HTR-8/SVneo (cell line): ENCODE measurements around the gene GLCE.
"Not testable (repeated sequence)": the region's sequence is repeated elsewhere in the genome, so short reads cannot be mapped to it uniquely, and the experiment has no call there.

Source experiments
- DNase-seq: peaks from one replicate; pipeline ENCODE4 v3.0.0; 2011; ENCODE audit warnings: low spot score, mixed read lengths; ENCODE audit not compliant: insufficient read length
- FAIRE-seq: peaks from 2 replicates; lab custom pipeline; 2011; peaks lifted over from hg19 to GRCh38; lab: Jason Lieb, UNC

GLCE gene

DNA sequence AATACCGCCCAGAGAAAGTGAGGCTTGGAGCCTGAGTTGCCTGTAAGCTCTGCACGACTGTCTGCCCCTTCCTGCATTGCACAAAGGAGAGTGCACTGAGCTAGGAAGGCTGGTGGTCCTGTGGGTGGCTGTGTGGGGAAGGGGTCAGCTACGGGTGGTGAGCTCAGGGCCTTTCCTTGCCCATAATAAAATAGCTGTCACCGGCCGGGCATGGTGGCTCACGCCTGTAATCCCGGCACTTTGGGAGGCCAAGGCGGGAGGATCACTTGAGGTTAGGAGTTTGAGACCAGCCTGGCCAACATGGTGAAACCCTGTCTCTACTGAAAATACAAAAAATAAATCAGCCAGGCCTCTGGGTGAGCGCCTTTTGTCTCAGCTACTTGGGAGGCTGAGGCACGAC lies 131.2 kb downstream of the GLCE start:
- FAIRE-seq, DNase-seq: not testable (repeated sequence)

DNA sequence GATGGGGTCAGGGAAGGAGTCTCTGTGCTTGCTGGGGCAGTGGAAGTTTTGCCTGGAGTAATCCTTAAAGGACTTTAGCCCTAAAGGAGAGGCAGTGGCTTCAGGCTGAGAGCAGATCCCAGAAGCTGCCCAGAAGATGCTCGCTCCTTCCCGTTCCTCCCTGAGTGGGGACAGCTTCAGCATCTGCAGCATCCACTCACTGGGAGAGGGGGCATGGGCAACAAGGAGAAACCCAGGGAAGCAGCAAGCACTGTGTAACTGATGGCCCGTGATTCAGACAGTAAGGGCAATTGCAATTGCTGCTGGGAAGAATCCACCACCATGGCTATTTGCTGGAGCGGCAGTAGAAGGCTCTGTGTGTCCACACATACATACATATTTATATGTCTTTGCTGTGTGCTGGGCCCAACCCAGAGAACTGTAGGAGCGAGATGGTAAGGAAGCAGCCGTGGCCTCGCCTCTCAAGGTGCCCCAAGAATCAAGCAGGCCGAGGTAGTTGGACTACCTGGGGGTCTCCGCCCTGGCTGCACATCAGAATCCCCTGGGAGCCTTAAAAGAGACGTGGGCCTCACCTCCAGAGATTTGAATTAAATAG lies 132.5 kb downstream of the GLCE start:
- DNase-seq (no peak), FAIRE-seq (no peak)

GRCh38 chr15:69293741-69294615 lies 133.5 kb downstream of the GLCE start:
- no peak for DNase-seq
- no peak for FAIRE-seq

DNA sequence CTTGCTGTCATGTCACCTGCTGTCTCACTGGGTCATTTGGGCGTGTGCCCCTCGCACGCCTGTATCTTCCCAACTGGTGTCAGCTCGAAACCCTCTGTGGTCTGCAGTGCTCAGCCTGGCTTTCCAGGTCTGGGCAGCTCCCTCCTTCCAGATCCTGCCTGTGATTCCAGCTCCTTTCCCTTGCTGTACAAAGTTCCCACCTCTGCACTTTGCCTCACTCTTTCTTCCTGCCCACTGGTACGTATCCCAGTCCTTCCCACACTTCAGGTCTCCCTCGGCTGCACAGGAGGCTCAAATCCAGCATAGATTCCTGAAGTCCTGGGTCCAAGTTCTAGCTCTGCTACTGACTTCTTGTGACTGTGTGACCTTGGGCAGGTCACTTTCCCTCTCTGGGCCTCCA lies 136.2 kb downstream of the GLCE start:
- FAIRE-seq (no peak), DNase-seq (no peak)

DNA sequence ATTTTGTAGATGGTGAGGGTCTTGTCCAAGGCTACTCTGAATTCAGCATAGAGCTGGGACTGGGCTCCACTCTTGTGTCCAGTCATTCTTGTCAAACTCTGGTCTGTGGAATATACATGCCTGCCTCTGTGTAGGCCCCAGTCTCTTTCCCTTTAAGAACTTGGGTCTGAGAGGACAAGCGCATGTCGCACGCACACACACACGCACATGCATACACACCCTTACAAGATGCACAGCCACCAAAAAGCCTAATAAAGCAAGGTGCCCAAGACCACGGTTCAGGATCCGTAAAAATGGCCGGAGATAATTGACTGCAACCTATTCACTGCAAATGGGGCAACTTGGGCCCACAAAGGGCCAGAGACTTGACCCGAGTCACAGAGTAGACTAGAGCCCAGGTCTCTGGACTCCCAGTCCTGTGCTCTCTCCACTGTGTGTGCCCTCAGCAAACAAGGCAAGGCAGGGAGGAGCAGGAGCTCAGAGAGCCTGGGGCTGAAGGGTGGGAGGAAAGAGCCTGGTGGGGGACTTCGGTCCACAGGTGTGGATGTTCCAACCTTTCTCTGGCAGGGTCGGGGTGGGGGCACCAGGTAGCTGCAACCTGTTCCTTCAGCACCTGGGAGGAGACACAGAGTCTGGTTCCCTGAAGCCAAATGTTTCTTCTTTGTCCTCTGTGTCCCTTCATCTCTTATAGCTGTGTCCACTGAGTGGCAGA lies 137.4 kb downstream of the GLCE start:
- DNase-seq = no peak
- FAIRE-seq = no peak

DNA sequence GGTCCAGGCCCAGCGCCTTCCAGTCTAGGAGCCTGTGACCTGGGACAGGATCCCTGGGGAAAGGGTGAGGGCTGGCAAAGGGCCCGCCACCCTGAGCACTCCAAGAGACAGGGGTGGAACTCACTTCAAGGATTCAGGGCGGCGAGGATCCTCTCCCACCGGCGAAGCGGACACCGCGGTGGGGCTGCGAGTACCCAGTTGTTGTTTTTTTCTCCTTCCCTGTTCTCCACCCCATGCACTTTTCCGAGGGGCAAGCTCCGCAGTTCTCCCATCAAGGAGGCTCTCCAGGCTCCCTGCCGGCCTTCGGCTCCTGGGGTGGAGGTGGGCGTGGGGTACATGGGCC lies 137.9 kb downstream of the GLCE start:
- DNase-seq = no peak
- no peak for FAIRE-seq

- FAIRE-seq (no peak), DNase-seq (peak; percentile 27)
Observed at GRCh38 chr15:69298697-69299441, 138.4 kb downstream of the GLCE start, which contains the start of gene PAQR5. Gene PAQR5, plus strand, starts transcription at chr15:69298912. Its CDS starts 61,169 bp downstream, at chr15:69360081.

DNA sequence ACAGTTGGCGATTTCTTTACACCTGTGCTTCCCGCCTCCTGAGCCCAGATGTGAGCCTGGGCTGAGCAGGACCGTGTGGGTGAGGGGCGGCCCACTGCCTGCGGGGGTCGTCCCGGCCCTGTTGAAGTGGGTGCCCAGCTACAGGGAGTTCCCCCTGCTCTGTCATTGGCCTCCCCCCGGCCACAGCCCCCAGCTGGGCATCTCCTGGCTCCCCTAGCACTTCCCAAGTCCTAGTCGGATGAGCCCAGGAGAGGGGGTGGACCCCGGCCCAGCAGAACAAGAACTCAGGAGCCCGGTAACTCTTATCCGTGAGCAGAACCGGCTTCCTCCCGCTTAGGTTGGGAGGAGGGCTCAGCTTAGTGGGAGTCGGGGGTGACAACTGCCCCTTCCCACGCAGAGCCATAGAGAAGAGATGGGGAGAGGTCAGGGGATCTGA lies 139.0 kb downstream of the GLCE start:
- DNase-seq (no peak), FAIRE-seq (no peak)

GRCh38 chr15:69299943-69300588 lies 139.6 kb downstream of the GLCE start:
- FAIRE-seq = no peak

GRCh38 chr15:69301101-69301500 lies 140.7 kb downstream of the GLCE start:
- DNase-seq, FAIRE-seq: not testable (repeated sequence)

More at GRCh38 chr15:69299943-69300588, 139.6 kb downstream of the GLCE start:
- no peak for DNase-seq

- not testable (repeated sequence) for DNase-seq, FAIRE-seq
Observed at GRCh38 chr15:69302087-69302486, 141.7 kb downstream of the GLCE start.

DNA sequence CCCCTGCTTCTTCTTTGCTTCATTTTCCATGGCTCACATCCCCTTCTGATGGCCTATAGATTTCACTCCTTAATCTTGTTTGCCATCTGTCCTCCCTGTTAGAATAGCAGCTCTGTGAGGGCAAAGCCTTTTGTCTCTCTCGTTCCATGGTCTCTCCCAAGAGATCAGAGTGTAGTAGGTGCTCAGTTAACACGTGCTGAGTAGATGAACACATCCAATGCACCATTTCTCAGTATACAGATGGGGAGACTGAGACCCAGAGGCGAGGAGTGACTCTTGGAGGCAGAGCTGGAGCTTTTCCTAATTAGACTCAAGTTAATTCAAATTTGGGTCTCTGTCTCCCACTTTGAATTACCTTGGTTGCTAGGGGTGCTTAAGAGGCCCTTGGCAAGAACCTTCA lies 142.5 kb downstream of the GLCE start:
- FAIRE-seq = peak; percentile 42
- no peak for DNase-seq

DNA sequence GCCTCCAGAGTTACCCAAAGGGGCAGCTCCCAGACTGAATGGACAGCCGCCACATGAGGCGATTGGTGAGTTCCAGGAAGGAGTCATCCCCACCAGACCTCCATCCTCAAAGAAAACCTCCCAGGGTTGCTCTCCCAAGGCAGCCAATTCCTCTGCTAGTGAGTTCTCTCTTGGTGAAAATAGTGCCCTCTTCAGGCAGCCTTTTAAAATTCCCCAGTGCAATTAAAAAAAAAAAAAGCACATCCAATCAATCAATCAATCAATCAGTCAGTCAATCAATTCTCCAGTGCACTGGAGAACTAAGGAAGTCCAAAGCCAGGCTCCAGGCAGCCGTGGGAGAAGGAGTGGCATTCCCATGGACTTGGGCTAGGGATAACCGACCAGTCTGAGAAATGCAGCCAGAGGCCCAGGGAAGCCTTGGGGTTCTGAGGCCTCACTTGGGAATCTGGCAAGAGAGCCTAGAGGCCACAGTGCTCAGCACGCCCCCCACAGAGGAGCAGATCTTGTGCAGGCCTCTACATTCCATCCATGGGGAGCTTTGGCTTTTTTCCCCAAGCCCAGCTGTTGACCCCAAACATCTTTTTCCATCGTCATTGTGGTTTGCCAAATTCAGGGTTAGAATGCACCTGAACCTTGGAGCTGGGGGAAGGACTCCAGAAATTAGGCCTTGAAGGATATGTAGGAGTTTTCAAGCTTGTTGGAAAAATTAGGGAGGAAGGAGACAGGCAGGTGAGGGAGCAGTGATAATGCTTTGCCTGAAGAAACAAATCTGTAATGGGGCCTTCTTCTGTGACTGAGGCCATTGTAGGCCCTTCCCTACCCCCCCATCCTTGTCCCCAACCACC lies 143.1 kb downstream of the GLCE start:
- DNase-seq (no peak), FAIRE-seq (no peak)

GRCh38 chr15:69304182-69304545 lies 143.7 kb downstream of the GLCE start:
- peak; percentile 57 for DNase-seq
- FAIRE-seq = peak; percentile 93

DNA sequence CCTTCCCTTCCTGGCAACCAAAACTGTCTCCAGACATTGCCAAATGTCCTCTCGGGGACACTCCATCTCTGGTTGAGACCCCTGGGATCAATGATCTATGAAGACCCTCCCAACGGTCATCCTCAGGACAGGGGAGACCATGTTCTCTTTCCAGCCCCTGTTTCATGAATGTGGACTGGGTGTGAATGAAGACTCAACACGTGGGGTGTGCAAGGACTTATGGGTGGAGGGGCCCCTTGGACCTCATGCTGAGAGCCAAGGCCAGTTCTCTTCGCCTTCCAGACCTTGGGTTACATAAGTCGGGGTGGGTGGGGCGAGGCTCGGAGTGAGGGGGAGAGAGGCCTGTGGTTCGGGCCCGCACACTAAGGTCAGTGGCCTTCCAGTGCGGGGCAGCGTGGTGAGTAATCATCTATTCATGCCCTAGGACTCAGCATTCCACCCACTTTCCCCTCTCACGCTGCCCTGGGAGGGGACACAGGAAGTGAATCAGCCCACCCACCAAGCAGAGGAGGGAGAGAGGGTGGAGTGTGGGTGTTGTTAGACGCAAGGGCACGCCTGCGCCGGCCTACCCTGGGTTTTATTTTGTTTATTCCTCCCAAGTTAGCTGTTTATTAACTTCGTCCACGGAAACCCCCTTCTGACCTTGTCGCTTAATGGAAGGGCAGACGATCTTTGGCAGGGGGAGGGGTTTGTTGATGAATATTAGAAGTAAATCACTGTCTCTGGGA lies 144.9 kb downstream of the GLCE start:
- DNase-seq (peak; percentile 57), FAIRE-seq (peak; percentile 96)

- DNase-seq (no peak), FAIRE-seq (peak; percentile 62)
Observed at GRCh38 chr15:69305933-69306568, 145.6 kb downstream of the GLCE start.

DNA sequence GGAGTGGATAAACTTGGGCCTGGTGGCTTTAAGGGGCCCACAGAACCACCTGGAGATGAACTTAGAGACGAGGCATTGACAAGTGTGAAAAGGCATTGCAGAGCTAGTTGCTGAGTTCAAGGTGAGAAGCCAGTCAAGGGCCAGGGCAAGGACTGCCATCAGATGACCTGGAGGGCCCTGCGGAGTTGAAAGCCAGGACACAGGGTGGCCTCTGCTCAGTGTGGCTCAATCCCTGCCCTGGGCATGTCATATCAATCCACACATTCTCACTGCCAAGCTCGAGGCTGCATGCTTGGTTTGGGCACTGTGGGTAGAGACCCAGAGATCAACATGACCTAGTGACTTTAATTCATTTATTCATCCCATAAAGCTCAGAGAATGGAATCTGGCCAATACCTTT lies 147.5 kb downstream of the GLCE start:
- no peak for FAIRE-seq
- no peak for DNase-seq

DNA sequence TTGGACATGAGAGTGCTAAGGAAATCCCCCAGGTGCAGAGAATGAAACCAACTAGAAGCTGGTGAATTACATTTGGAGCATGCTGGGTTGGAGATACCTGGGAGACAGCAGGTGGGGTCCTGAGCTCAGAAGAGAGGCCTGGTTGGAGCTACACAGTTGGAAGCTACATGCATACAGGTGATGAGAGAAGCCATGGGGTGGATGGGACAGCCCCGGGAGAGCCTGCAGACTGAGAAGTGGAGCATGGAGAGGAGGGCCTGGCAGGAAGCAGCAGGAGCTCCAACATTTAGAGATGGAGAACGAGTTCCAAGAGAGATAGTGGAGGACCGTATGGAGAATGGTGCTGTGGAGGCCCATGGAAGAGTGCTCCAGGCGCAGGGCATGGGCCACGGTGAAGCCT lies 148.5 kb downstream of the GLCE start:
- DNase-seq (no peak), FAIRE-seq (no peak)
